ENCODE measurements around the gene ADCY5.

Gene ADCY5

GRCh38 chr3:123405021-123405420 is 43.9 kb downstream of the ADCY5 start:
- no peak for DNase-seq

- no peak for DNase-seq
Measured at GRCh38 chr3:123404391-123404790, 44.5 kb downstream of the ADCY5 start.

GRCh38 chr3:123401836-123402530 is 46.9 kb downstream of the ADCY5 start:
- no peak for DNase-seq

GRCh38 chr3:123400169-123400568 is 48.7 kb downstream of the ADCY5 start:
- DNase-seq, result no peak

GRCh38 chr3:123399653-123400052 is 49.2 kb downstream of the ADCY5 start:
- no peak for DNase-seq

GRCh38 chr3:123397921-123398785 is 50.7 kb downstream of the ADCY5 start:
- DNase-seq, result no peak

- no peak for DNase-seq
Measured at GRCh38 chr3:123397050-123397590, 51.8 kb downstream of the ADCY5 start.

GRCh38 chr3:123396171-123397049 is 52.5 kb downstream of the ADCY5 start:
- DNase-seq, result no peak

- DNase-seq, result no peak
Measured at GRCh38 chr3:123395235-123395634, 53.7 kb downstream of the ADCY5 start.

- DNase-seq, result no peak
Measured at GRCh38 chr3:123394391-123395020, 54.4 kb downstream of the ADCY5 start.

GRCh38 chr3:123392871-123393620 is 55.8 kb downstream of the ADCY5 start:
- no peak for DNase-seq

GRCh38 chr3:123392368-123392767 is 56.5 kb downstream of the ADCY5 start:
- DNase-seq, result no peak

GRCh38 chr3:123390865-123391600 is 57.9 kb downstream of the ADCY5 start:
- DNase-seq, result no peak

GRCh38 chr3:123389628-123389918 is 59.3 kb downstream of the ADCY5 start:
- no peak for DNase-seq

- DNase-seq, result no peak
Measured at GRCh38 chr3:123388811-123389627, 59.9 kb downstream of the ADCY5 start.

- DNase-seq, result no peak
Measured at GRCh38 chr3:123388042-123388441, 60.8 kb downstream of the ADCY5 start.

GRCh38 chr3:123387532-123387931 is 61.4 kb downstream of the ADCY5 start:
- DNase-seq, result no peak

- no peak for DNase-seq
Measured at GRCh38 chr3:123386477-123387040, 62.3 kb downstream of the ADCY5 start.

- no peak for DNase-seq
Measured at GRCh38 chr3:123385981-123386380, 62.9 kb downstream of the ADCY5 start.

- DNase-seq, result no peak
Measured at GRCh38 chr3:123385499-123385898, 63.4 kb downstream of the ADCY5 start.

Measured in hematopoietic multipotent progenitor cell treated with erythropoietin and hydrocortisone succinate and interleukin-3 and kit ligand, for 6 days (in vitro differentiated cells).